Prostate gland (tissue), 2 donors: ENCODE data around the gene ZNF780A.

Source experiments
- CTCF ChIP-seq, 4 experiments: fragments of 200-600 bp in 2 of 4; fragments of 450-650 bp in 2 of 4; sonication (generic) in 2 of 4; IDR thresholded peaks; 1 replicate in 3 of 4; 2 replicates in 1 of 4; pipeline ENCODE4 v1.5.1; 2016 to 2019; ENCODE audit warnings: antibody characterized with exemption in 4 of 4, mild to moderate bottlenecking in 2 of 4, moderate library complexity in 2 of 4
- POLR2AphosphoS5 ChIP-seq: sonication (generic); formaldehyde crosslinking; IDR thresholded peaks from one replicate; pipeline ENCODE4 v1.6.1; 2017; ENCODE audit warnings: antibody characterized with exemption

DNA sequence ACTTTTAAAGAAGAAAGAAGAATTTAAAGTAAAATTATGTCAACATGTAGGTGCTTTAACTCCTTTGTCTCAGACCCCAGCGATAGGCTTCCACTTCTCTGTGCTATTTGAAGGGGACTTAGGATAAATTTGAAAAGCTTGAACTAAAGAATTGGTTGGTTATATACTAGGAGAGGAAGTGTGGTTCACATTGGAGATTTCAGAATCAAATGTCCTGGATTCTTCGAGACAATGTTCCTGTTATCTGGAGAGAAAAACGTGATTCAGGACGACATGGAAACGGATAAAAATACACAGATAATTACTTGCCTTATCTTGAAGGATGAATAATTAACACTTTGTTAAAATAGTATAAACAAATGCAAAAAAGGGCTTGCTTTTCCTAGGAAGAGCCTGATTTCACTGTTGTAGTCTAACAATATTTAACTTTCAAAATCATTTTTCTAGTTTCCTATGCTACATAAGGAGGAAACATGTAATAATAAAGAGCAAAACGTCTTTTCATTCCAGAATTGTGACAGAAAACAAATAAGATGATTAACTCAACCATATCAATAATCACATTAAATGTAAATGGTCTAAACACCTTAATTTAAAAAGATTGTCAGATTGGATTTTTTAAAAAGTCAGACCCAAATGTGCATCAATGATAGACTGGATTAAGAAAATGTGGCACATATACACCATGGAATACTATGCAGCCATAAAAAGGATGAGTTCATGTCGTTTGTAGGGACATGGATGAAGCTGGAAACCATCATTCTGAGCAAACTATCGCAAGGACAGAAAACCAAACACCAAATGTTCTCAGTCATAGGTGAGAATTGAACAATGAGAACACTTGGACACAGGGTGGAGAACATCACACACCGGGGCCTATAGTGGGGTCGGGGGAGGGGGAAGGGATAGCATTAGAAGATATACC is 724 bp upstream of the ZNF780A start:
- TF ChIP-seq POLR2AphosphoS5 (no peak), CTCF (IDR thresholded peaks at IDR 0.05) (no peak)
